Fibroblast of gingiva (primary cell): ENCODE data around the gene ISG15.
"Not testable (repeated sequence)": the region's sequence is repeated elsewhere in the genome, so short reads cannot be mapped to it uniquely, and the experiment has no call there.

Experiments used
- DNase-seq: peaks from one replicate; pipeline ENCODE4 v3.0.0-alpha.2; 2011; ENCODE audit warnings: low read depth

Gene ISG15

GRCh38 chr1:1012736-1013104 is 577 bp upstream of the ISG15 start:
- not testable (repeated sequence) for DNase-seq

- DNase-seq: no peak
Observed at GRCh38 chr1:1013922-1014648, 788 bp downstream of the ISG15 start.

GRCh38 chr1:1014799-1015681 is 1.7 kb downstream of the ISG15 start:
- DNase-seq: no peak

GRCh38 chr1:1017397-1018320 is 4.4 kb downstream of the ISG15 start:
- DNase-seq: not testable (repeated sequence)

GRCh38 chr1:1018321-1018685 is 5.0 kb downstream of the ISG15 start:
- not testable (repeated sequence) for DNase-seq

- peak; percentile 77 for DNase-seq
Observed at GRCh38 chr1:1019122-1019999, 6.1 kb downstream of the ISG15 start.

- no peak for DNase-seq
Observed at GRCh38 chr1:1020000-1020404, 6.7 kb downstream of the ISG15 start, which contains the start of gene AGRN. AGRN (plus strand) TSS chr1:1020120; CDS start chr1:1020173, 53 bp downstream.

- DNase-seq: no peak
Observed at GRCh38 chr1:1020415-1021009, 7.2 kb downstream of the ISG15 start.

- peak; percentile 17 for DNase-seq
Observed at GRCh38 chr1:1021010-1021919, 8.0 kb downstream of the ISG15 start.

- no peak for DNase-seq
Observed at GRCh38 chr1:1021920-1022259, 8.6 kb downstream of the ISG15 start.

GRCh38 chr1:1022302-1023009 is 9.2 kb downstream of the ISG15 start:
- no peak for DNase-seq

- DNase-seq: no peak
Observed at GRCh38 chr1:1023700-1024099, 10.4 kb downstream of the ISG15 start.

GRCh38 chr1:1024149-1024770 is 11.0 kb downstream of the ISG15 start:
- DNase-seq: no peak

- no peak for DNase-seq
Observed at GRCh38 chr1:1024771-1025699, 11.7 kb downstream of the ISG15 start.

GRCh38 chr1:1025730-1026129 is 12.4 kb downstream of the ISG15 start:
- DNase-seq: no peak

GRCh38 chr1:1026599-1027413 is 13.5 kb downstream of the ISG15 start:
- DNase-seq: no peak

- no peak for DNase-seq
Observed at GRCh38 chr1:1027791-1028190, 14.5 kb downstream of the ISG15 start.
